Nephron (organoid): ENCODE measurements around the gene TIFAB.
"Not testable (repeated sequence)": the region's sequence is repeated elsewhere in the genome, so short reads cannot be mapped to it uniquely, and the experiment has no call there.

Experiments used
- H3K27ac Mint-ChIP-seq, 3 experiments: 2 replicates each; pipeline ENCODE4 v1.8.0; 2020; ENCODE audit warnings: mixed read lengths in 3 of 3, mild to moderate bottlenecking in 2 of 3, moderate library complexity in 1 of 3
- H3K27me3 Mint-ChIP-seq: 2 replicates; pipeline ENCODE4 v1.8.0; 2021; ENCODE audit warnings: low read depth, mild to moderate bottlenecking, moderate library complexity, mixed read lengths
- H3K36me3 Mint-ChIP-seq: 2 replicates; pipeline ENCODE4 v1.8.0; 2020; ENCODE audit warnings: low read depth, mixed read lengths
- H3K4me1 Mint-ChIP-seq: 2 replicates; pipeline ENCODE4 v1.8.0; 2020; ENCODE audit warnings: mixed read lengths
- H3K4me3 Mint-ChIP-seq, 3 experiments: 2 replicates each; pipeline ENCODE4 v1.8.0; 2020; ENCODE audit warnings: mild to moderate bottlenecking in 3 of 3, mixed read lengths in 3 of 3, moderate library complexity in 2 of 3
- H3K9me3 Mint-ChIP-seq: 2 replicates; pipeline ENCODE4 v1.8.0; 2020; ENCODE audit warnings: mixed read lengths
- CTCF ChIP-seq, 3 experiments: fragments of 200-600 bp; sonication (generic); IDR thresholded peaks; one replicate each; pipeline ENCODE4 v1.5.0; 2021; ENCODE audit warnings: antibody characterized with exemption in 3 of 3; ENCODE audit not compliant: unreplicated experiment in 3 of 3

The TIFAB gene

DNA sequence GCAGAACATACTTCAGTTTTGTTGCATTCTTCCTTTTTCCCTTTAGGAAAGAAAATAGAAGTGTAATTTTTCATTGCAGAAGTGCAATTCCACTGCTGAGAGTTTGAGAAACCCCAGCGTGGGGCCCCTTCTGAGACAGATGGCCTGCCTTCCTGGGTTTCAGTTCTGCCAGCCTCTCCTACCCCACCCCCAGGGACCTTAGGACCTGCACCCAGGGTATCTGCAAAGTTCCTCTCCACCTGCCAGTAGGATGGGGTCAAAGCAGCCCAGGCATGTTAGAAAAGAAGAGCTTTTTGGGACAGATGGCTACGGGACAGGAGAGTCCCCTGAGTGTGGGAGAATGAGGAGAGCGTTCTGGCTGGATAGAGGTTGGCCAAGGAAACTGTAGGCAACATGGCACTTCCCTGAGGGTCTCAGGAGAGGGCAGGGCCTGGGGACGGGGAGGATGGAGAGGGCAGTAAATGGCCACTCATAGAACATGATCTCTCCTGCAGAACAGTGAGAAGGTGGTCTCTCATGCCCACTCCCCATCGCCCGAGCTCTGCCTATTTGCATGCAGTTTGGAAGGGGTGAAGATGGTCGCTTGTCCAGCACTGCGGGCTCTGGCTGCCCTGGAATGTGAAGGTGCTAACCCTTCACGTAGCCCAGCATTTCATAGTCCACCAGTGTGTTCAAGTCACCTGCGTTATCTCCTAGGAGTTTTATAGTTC lies at the start of gene TIFAB:
TSS of gene TIFAB (minus strand) at position 31 of the 710 bp plus-strand sequence. CDS start 2,412 bp downstream, outside the sequence.
- TF ChIP-seq CTCF (IDR thresholded peaks at IDR 0.05; ENCODE audit: unreplicated experiment in 3 of 3): no peak
- Mint-ChIP-seq H3K9me3 (no peaks in the 10 kb centered on the region), H3K27me3 (peaks cover 27% of the 10 kb centered on the region), H3K36me3 (no peaks in the 10 kb centered on the region), H3K4me1 (peaks cover 5% of the 10 kb centered on the region), H3K27ac (no peak within 1 kb of the TSS), H3K4me3 (no peak within 1 kb of the TSS)

GRCh38 chr5:135498637-135498995 lies 46.5 kb upstream of the TIFAB start:
- Mint-ChIP-seq H3K36me3 (no peaks in the 10 kb centered on the region), H3K27me3 (peaks cover 79% of the 10 kb centered on the region), H3K4me1 (peaks cover 5% of the 10 kb centered on the region), H3K4me3 (no peak overlapping the region), H3K27ac (no peak overlapping the region), H3K9me3 (peaks cover 2% of the 10 kb centered on the region)
- TF ChIP-seq CTCF (IDR thresholded peaks at IDR 0.05; ENCODE audit: unreplicated experiment in 3 of 3): no peak

DNA sequence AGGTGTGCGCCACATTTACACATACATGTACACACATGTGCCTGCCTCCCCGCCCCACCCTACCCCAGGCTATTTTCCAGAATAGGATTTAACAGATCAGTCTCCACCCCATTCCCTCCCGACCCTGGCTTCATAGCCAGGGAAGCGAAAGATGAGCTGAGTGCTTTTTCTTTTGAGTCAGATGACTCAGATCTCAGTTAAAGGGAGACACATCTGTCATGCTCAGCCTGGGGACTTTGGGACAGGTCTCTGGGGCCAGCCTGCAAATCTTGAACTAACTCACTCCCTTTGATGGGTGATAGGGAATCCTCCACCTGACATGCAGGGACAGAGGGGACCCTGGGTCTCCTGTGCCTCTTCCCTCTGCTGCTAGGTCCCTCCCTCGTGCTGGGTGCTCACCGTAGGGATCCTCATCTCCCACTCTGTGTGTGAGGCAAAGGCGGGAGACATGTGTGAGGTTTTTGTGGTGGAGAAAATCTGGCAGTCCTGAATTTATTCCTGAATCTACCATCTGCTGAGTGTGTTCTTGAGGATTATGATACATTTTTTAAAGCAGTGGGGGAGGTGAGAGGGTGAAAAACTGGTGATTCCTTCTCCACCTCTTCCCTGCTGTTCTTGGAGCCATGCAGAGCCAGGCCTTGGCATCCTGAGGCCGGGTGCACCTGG lies 46.0 kb upstream of the TIFAB start:
- no peak overlapping the region for H3K4me3 Mint-ChIP-seq

DNA sequence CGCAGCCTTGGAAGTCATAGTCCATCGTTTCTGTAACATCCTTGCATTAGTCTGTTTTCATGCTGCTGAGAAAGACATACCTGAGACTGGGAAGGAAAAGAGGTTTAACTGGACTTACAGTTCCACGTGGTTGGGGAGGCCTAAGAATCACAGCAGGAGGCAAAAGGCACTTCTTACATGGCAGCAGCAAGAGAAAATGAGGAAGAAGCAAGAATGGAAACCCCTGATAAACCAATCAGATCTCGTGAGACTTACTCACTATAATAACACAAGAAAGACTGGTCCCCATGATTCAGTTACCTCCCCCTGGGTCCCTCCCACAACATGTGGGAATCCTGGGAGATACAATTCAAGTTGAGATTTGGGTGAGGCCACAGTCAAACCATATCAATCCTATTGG lies 43.4 kb upstream of the TIFAB start:
- H3K4me3 Mint-ChIP-seq: not testable (repeated sequence)

More for the DNA sequence above, 46.0 kb upstream of the TIFAB start:
- Mint-ChIP-seq H3K36me3 (no peaks in the 10 kb centered on the region), H3K27me3 (peaks cover 79% of the 10 kb centered on the region), H3K4me1 (peaks cover 5% of the 10 kb centered on the region), H3K9me3 (peaks cover 2% of the 10 kb centered on the region), H3K27ac (no peak overlapping the region)
- TF ChIP-seq CTCF (IDR thresholded peaks at IDR 0.05; ENCODE audit: unreplicated experiment in 3 of 3): no peak

GRCh38 chr5:135494196-135494595 lies 42.0 kb upstream of the TIFAB start:
- no peaks in the 10 kb centered on the region for H3K36me3 Mint-ChIP-seq
- H3K27me3 Mint-ChIP-seq: peaks cover 94% of the 10 kb centered on the region
- H3K9me3 Mint-ChIP-seq: peaks cover 2% of the 10 kb centered on the region
- H3K27ac Mint-ChIP-seq: no peak overlapping the region
- no peak overlapping the region for H3K4me3 Mint-ChIP-seq
- peaks cover 19% of the 10 kb centered on the region for H3K4me1 Mint-ChIP-seq
- TF ChIP-seq CTCF (IDR thresholded peaks at IDR 0.05; ENCODE audit: unreplicated experiment in 3 of 3): no peak

More for the DNA sequence above, 43.4 kb upstream of the TIFAB start:
- H3K9me3 Mint-ChIP-seq, H3K36me3 Mint-ChIP-seq, H3K27ac Mint-ChIP-seq, H3K4me1 Mint-ChIP-seq: not testable (repeated sequence)
- peaks cover 88% of the 10 kb centered on the region for H3K27me3 Mint-ChIP-seq

DNA sequence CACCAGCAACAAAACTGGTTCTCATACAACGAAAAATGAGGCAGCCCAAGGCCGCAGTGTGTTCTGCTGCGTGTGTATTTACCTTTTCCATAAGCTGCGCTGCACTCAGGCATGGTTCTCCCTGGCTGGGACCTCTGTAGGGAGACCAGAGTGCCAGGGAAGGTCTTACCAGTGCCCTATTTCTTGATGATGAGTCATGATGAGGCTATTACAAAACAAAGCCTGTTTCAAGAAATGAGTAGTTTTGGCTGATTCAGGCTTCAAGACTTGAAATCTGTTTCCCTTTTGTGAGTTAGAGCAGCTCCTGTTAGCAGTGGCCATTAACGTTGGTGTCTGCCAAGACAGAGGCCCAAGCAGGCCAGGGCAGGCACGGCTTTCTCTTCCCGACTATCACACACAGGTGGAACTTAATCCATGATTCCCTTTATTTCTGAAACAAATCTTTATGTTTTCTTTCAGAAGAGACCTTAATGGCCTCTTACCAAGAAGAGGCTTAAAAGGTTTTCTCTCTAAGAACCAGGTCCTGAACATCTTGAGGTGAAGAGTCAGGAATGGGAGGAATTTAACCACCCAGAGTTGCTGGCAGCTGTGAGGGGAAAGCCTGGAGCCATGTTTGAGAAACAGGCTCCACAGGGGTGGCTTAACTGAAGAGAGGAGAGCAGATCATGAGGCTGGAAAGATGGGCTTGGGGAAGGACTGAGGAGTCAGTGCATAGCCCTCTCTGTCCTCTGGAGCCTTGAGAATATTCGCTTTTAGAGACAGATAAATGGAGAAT lies 41.4 kb upstream of the TIFAB start:
- Mint-ChIP-seq H3K9me3 (peaks cover 2% of the 10 kb centered on the region), H3K27me3 (peaks cover 94% of the 10 kb centered on the region), H3K4me3 (no peak overlapping the region), H3K4me1 (peaks cover 24% of the 10 kb centered on the region), H3K27ac (no peak overlapping the region), H3K36me3 (no peaks in the 10 kb centered on the region)
- TF ChIP-seq CTCF (IDR thresholded peaks at IDR 0.05; ENCODE audit: unreplicated experiment in 3 of 3): no peak
